Right cardiac atrium (tissue), 5 donors: ENCODE measurements around the gene ZDHHC22. TPM values are rescaled to one million over a fixed set of nuclear protein-coding genes. Genes with fewer than 3 reads are reported as not detected.
A peak's percentile ranks its signal among the peaks of the same experiment; 100 is the strongest.
"Not testable (repeated sequence)": the region's sequence is repeated elsewhere in the genome, so short reads cannot be mapped to it uniquely, and the experiment has no call there.

Experiments used
- ATAC-seq, 2 donors: fragments of 200-7000 bp; cut with Tn5 transposase; one replicate each; pipeline versions ENCODE4 v1.8.0 to v1.9.1; 2020; ENCODE audit warnings: moderate library complexity in 2 of 2, mild to moderate bottlenecking in 1 of 2
- DNase-seq, 3 donors: peaks; one replicate each; pipeline ENCODE4 v3.0.0-alpha.2; 2020
- H3K27ac ChIP-seq: one replicate; pipeline ENCODE4 v1.5.1; 2013; ENCODE audit warnings: mild to moderate bottlenecking, low read length, control low read depth, moderate library complexity
- H3K27me3 ChIP-seq: one replicate; pipeline ENCODE4 v1.6.1; 2013; ENCODE audit not compliant: control insufficient read depth, insufficient read depth
- H3K4me1 ChIP-seq: one replicate; pipeline ENCODE4 v1.6.1; 2013; ENCODE audit warnings: low read length; ENCODE audit not compliant: control insufficient read depth, insufficient read depth
- H3K4me3 ChIP-seq: one replicate; pipeline ENCODE4 v1.5.1; 2013; ENCODE audit warnings: low read length, control low read depth
- H3K9me3 ChIP-seq: one replicate; pipeline ENCODE4 v1.6.1; 2013; ENCODE audit warnings: low read length; ENCODE audit not compliant: control insufficient read depth
- WGBS: extraction: QIAGEN DNeasy Blood & Tissue Kit; methylation state at CpG from one replicate; pipeline ENCODE4 v1.1.7; 2013; 5-methylcytosine and 5-hydroxymethylcytosine counted together
- intact Hi-C, 4 donors: fragments of 100-400 bp; cut with DNase I; formaldehyde crosslinking; loops; one replicate each; pipeline versions ENCODE4 v1.11.0 to v1.14.0; 2022 to 2023
- polyA plus RNA-seq: library from polyadenylated mRNA; stranded (reverse); fragments of 200-250 nt; gene quantifications from one replicate; pipeline ENCODE4 v1.2.3, GENCODE V29; 2013
- total RNA-seq, 4 donors: library from RNA; stranded (reverse); fragmentation: NEBNext Ultra II Directional; extraction: Animal tissue kit (Norgen Biotek cat#: 25700); gene quantifications; one replicate each; pipeline ENCODE4 v1.2.1, GENCODE V29; 2021
- donor health status: healthy with polysubstance abuse.
- donor health status: DM: no; HTN: yes; CAD: no.
- donor health status: DM: no; HTN: no; CAD: no.
- donor health status: DM: no; HTN: yes; CAD: no; lungs with severe emphysema.
- donor health status: DM: yes; HTN: yes; CAD: no.

The ZDHHC22 gene
- total and polyA plus RNA-seq, 5 donors, result not detected

DNA sequence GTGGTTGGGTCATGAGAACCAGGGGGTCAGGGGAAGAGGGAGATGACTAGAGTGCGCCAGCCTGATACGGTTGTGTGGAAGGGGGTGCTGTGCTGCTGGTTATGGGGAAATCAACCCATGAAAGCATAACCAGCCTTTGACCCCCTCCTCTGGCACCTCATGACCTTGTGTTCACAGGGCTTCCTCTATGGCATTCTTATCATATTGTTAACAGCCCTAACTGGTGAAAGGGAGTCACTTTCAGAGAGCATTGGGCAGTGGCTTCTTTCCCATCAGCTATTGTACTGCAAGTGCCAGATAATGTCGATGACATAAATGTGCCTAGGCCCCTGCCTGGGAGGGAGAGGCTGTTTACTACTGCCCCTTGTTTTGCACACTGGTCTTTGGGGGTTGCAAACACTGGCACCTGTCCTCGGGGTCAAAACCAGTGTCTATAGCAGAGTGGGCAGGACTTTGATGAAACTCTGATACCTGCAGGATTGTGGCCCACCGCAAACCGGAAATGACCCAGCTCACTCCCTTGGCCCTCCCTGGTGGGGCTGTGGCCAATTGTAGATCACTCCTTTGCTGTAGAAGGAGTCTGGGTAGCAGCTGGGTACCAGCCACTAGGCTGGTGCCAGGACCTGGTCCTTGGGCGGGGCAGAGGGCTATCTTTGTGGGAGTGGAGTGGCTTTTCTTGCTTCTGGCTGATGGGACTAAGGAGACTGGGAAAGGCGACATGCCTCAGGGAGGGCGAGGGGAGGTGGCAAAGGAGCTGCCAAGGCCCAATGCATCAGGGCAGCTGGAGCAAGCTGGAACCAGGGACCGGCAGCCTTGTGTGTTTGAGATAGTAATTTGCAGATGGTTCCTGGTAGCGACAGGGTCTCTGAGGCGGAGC lies 39.4 kb upstream of the ZDHHC22 start:
- Histone ChIP-seq H3K27me3 (no peaks in the 10 kb centered on the region), H3K4me3 (no peak overlapping the region), H3K4me1 (peaks cover 1% of the 10 kb centered on the region), H3K27ac (no peak overlapping the region), H3K9me3 (no peaks in the 10 kb centered on the region)
- DNase-seq (no peak), ATAC-seq (no peak)
- WGBS, result 36% methylated on average over 12 of the region's 12 CpGs
- intact Hi-C loops, result no loop called here

DNA sequence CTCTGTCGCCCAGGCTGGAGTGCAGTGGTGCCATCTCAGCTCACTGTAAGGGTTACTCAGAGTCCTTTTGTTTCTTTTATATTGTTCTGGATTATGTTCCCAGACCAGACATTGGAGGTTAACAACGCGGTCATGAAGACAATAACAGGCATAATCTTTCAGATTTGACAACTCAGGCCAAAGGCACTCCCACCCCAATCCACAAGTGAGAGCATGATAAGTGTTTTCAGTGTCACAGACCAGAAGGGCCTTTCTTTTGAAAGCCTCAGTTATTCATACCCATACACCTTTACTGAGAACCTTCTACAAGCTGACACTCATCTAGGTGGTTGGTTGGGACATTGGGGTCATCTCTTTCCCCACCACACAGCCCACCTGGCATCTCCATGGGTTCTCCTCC lies 37.1 kb upstream of the ZDHHC22 start:
- no peak for ATAC-seq
- WGBS, result 48% methylated on average over 3 of the region's 3 CpGs

DNA sequence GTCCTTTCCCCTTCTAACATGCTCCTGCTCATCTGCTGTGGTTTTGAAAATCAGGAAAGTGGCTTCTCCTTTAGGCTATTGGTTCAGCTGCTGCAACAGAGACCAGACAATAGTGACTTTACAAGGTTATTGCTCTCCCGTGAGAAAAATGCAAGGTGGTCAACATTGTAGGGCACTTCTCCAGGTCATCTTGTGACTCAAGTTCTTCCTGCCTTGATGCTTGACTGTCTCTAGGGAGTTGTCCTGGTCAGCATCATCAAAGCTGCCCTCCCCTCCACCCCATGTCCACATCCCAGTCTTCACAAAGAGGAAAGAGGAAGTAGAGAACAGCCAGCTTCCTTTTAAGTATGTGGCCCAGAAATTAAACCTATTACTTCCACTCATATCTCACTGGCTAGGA lies 36.1 kb upstream of the ZDHHC22 start:
- no peak overlapping the region for H3K4me3 ChIP-seq
- no peak overlapping the region for H3K27ac ChIP-seq
- H3K9me3 ChIP-seq, result no peaks in the 10 kb centered on the region
- H3K4me1 ChIP-seq, result peaks cover 1% of the 10 kb centered on the region
- ATAC-seq, result no peak
- DNase-seq, result no peak
- H3K27me3 ChIP-seq, result no peaks in the 10 kb centered on the region
- WGBS, result 33% methylated on average over 1 of the region's 1 CpG
- intact Hi-C loops, result no loop called here

More for the DNA sequence above, 37.1 kb upstream of the ZDHHC22 start:
- no peak for DNase-seq
- no peaks in the 10 kb centered on the region for H3K27me3 ChIP-seq
- H3K4me1 ChIP-seq, result peaks cover 1% of the 10 kb centered on the region
- intact Hi-C loops, result no loop called here
- H3K4me3 ChIP-seq, result no peak overlapping the region
- H3K27ac ChIP-seq, result no peak overlapping the region
- no peaks in the 10 kb centered on the region for H3K9me3 ChIP-seq

DNA sequence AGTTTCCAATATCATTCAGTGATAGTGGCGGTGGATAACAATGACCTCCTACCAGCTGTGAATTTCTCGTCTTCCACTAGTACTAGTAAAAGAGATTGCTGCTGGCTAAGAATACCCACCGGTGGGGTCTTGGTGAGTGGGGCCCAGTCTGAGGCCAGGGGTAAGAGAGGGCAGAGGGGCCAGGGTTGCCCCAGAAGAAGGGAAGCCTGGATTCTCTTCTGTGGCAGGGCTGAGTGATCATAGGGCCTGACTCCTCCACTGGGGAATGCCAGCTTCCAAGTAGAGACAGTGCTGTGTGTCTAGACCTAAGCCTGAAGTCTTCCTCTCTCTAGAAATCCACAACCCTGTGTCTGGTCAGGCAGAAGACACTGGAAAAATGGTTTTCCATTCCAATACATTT lies 34.3 kb upstream of the ZDHHC22 start:
- H3K27ac ChIP-seq, result no peak overlapping the region
- WGBS, result 49% methylated on average over 3 of the region's 3 CpGs
- ATAC-seq, result no peak
- H3K9me3 ChIP-seq, result no peaks in the 10 kb centered on the region
- H3K4me1 ChIP-seq, result no peaks in the 10 kb centered on the region
- no peak for DNase-seq
- no peak overlapping the region for H3K4me3 ChIP-seq
- intact Hi-C loops, result no loop called here
- no peaks in the 10 kb centered on the region for H3K27me3 ChIP-seq

DNA sequence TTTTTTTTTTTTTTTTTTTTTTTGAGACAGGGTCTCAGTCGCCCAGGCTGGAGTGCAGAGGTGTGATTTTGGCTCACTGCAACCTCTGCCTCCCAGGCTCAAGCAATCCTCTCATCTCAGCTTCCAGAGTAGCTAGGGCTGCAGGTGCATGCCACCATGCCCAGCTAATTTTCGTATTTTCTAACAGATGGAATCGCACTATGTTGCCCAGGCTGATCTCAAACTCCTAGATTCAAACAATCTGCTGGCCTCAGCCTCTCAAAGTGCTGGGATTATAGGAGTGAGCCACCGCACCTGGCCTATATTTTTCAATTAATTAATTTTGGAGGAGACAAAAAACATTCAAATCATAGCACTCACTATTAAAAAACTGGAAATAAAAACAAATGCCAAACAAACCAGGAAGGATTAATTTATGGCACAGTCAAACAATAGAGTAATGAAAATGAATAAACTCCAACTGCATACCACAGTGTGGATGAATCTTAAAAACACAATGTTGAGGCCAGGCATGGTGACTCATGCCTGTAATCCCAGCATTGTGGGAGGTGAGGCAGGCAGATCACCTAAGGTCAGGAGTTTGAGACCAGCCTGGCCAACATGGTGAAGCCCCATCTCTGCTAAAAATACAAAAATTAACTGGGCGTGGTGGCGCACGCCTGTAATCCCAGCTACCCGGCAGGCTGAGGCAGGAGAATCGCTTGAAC lies 32.5 kb upstream of the ZDHHC22 start:
- H3K4me1 ChIP-seq, DNase-seq, H3K27me3 ChIP-seq, H3K4me3 ChIP-seq, H3K9me3 ChIP-seq, H3K27ac ChIP-seq, ATAC-seq, intact Hi-C loops: not testable (repeated sequence)
- 88% methylated on average over 9 of the region's 9 CpGs for WGBS

DNA sequence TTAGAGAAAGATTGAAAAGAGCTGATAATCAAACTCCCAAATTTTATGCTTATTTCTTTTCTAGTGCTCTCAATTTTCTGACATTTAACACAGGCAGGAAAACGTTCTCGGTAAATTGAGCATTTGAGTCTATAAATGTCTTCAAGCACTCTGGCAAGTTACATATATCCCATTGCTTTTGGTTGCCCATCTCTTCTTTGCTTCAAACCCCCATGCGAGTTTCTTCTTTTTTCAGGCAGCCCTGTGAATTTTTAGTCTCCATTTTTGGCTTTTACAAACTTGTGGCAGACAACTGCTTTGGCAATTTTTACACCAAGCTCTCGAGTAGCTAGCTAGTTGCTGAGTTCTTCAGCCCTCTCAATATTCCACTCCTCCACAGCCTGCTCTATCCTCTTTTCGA lies 31.3 kb upstream of the ZDHHC22 start:
- Histone ChIP-seq H3K4me3 (no peak overlapping the region), H3K27ac (no peak overlapping the region), H3K4me1 (no peaks in the 10 kb centered on the region), H3K27me3 (no peaks in the 10 kb centered on the region), H3K9me3 (no peaks in the 10 kb centered on the region)
- ATAC-seq, result no peak
- WGBS, result 74% methylated on average over 5 of the region's 5 CpGs
- intact Hi-C loops, result no loop called here
- no peak for DNase-seq

DNA sequence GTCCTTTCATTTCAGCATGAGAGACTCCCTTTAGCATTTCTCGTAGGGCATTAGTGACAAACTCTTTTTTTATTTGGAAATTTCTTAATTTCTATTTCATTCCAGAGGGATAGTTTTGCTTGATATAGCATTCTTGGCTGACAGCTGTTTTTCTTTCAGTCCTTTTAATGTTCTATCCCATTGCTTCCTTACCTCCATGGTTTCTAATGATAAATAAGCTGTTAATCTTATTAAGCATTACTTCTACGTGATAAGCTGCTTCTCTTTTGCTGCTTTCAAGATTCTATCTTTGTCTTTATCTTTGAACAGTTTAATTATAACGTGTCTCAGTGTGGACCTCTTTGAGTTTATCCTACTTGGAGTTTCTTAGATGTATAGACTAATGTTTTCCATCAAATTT lies 28.5 kb upstream of the ZDHHC22 start:
- Histone ChIP-seq H3K27me3 (no peaks in the 10 kb centered on the region), H3K4me1 (no peaks in the 10 kb centered on the region), H3K27ac (no peak overlapping the region), H3K9me3 (no peaks in the 10 kb centered on the region), H3K4me3 (no peak overlapping the region)
- no peak for DNase-seq
- no peak for ATAC-seq
- intact Hi-C loops, result no loop called here
- whole genome bisulfite sequencing, result 61% methylated on average over 3 of the region's 3 CpGs

DNA sequence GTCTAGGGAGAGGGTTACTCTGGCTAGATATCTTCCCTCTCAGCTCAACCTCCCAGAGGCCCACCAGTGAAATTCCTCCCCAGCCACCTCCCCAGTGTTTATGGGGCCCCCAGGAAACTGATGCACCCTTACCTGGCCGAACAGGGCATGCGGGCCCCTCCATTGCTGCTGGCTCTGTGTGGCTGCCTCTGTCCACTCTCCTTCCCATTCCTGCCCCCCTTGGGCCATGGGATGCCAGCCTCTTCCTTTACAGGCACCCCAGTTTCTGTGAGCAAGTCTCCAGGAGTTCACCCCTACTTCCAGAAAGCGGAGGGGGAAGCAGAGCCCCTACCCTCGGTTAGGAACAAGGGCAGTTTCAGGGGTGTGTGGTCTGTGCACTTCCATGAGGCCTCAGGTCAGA lies 19.4 kb upstream of the ZDHHC22 start:
- intact Hi-C loops, result no loop called here
- ATAC-seq (no peak), DNase-seq (no peak)
- Histone ChIP-seq H3K4me3 (no peak overlapping the region), H3K9me3 (no peaks in the 10 kb centered on the region), H3K27ac (no peak overlapping the region), H3K27me3 (no peaks in the 10 kb centered on the region), H3K4me1 (no peaks in the 10 kb centered on the region)
- WGBS, result 72% methylated on average over 4 of the region's 4 CpGs

DNA sequence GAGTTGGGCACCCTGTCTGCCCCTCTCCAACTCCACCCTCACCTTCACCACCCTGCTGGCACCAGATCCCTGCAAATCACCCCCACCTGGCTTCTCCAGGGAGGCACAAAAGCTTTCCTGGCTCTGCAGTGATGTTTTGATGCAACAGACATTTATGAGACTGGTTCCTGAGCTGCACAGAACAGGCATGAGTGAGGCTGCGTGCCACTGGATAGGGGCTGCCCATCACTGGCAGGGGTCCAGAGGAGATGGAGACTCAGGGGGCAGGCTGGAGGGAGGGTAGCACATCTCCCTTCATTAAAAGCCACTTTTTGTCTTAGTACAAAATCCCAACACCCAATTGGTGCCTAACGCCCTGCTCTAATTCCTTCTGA lies 17.3 kb upstream of the ZDHHC22 start:
- WGBS, result 59% methylated on average over 2 of the region's 2 CpGs
- Histone ChIP-seq H3K4me3 (no peak overlapping the region), H3K4me1 (peaks cover 2% of the 10 kb centered on the region), H3K9me3 (no peaks in the 10 kb centered on the region), H3K27ac (no peak overlapping the region), H3K27me3 (no peaks in the 10 kb centered on the region)
- intact Hi-C loops, result loop anchor here in 2 of 4 donors (10.0 kb wide), 1 partner anchor 156 kb away; no protein-coding TSS in a partner anchor
- ATAC-seq (no peak), DNase-seq (no peak)

DNA sequence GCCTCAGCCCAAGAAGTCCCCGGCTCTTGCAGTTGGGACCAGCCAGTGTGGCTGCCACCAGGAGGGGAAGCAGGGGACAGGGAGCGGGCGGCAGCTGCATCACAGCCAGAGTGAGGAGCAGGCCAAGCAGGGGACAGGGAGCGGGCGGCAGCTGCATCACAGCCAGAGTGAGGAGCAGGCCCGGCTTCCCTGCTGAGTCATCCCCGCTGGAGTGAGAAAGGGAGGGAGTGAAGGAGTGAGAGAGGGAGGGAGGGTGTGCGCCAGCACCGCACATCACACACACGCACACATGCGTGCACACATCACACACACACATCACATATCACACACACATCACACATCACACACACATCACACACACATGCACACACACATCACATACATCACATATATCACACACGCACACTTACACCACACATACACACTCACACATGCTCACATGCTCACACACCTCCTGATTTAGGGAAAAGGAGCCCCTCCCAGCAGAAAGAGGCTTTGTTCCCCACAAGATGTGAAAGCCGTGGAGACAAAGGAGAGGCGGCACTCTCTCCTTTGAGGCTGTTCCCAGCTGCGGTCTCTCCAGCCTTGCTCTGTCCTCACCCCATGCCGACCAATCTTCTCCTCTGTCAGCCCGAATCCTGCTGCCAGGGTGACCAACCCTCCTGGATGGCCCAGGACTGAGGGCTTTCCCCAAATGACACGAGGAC lies 16.7 kb upstream of the ZDHHC22 start:
- Histone ChIP-seq H3K27me3 (no peaks in the 10 kb centered on the region), H3K27ac (peak overlapping the region; percentile 28), H3K9me3 (no peaks in the 10 kb centered on the region), H3K4me1 (peaks cover 2% of the 10 kb centered on the region), H3K4me3 (no peak overlapping the region)
- DNase-seq (peak; percentile 62 to 84 (median 81)), ATAC-seq (peak; percentile 93 to 94)
- WGBS, result 9% methylated on average over 18 of the region's 18 CpGs
- intact Hi-C loops, result loop anchor here in 2 of 4 donors (10.0 kb wide), 1 partner anchor 156 kb away; no protein-coding TSS in a partner anchor

DNA sequence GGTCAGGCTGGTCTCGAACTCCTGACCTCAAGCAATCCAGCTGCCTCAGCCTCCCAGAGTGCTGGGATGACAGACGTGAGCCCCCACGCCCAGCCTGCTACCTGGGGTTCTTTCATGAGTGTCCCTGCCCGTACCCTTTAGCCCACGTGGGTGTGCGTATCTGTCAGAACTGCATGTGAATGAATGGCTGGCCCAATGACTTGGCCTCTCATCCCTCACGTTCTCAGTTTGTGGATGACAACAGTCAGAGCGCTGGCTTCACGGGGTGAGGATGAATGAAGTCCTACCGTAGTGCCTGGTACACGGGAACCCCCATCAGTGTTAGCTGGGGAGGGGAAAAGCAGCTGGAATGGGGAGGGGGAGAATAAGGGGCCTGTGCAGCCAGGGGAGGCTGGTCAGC lies 16.1 kb upstream of the ZDHHC22 start:
- 33% methylated on average over 11 of the region's 11 CpGs for WGBS
- Histone ChIP-seq H3K4me1 (peaks cover 2% of the 10 kb centered on the region), H3K4me3 (no peak overlapping the region), H3K27ac (peak overlapping the region; percentile 28), H3K27me3 (no peaks in the 10 kb centered on the region), H3K9me3 (no peaks in the 10 kb centered on the region)
- intact Hi-C loops, result loop anchor here in 2 of 4 donors (10.0 kb wide), 1 partner anchor 157 kb away; no protein-coding TSS in a partner anchor
- DNase-seq (no peak), ATAC-seq (no peak)
